ENCODE results near the gene NDUFB10.

- TF ChIP-seq CTCF (conservative IDR thresholded peaks at IDR 0.05 in 1 of 2, IDR thresholded peaks at IDR 0.05 in 1 of 2; ENCODE audit: low read depth in 1 of 2, low read length in 2 of 2) (no peak), EZH2 (IDR thresholded peaks at IDR 0.05; ENCODE audit: low read length, missing control alignments) (no peak)
Observed at GRCh38 chr16:1991948-1992703, 32.8 kb downstream of the NDUFB10 start.
